CD4-positive, alpha-beta T cell treated with Interferon alpha-2 for 1 hour (primary cell): Measurements from ENCODE around the gene FKBP2.

ENCODE experiments used
- DNase-seq, 2 donors: peaks; one replicate each; pipeline ENCODE4 v3.0.0-alpha.2; 2020 to 2022

Gene FKBP2

DNA sequence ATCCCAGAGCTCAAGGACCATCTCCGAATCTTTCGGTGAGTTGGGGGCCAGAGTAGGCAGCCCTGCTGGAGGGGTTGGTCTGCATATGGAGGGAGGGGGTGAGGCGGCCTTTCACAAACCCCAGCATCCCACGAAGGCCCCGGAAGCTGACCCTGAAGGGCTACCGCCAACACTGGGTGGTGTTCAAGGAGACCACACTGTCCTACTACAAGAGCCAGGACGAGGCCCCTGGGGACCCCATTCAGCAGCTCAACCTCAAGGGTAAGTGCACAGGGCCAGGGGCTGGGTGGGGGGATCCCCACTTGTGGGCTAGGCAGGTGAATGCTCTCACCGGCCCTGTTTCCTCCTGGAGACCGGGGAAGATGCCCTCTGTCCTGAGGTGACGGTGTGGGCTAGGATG, 21.1 kb upstream of the FKBP2 start:
- DNase-seq: no peak

- no peak for DNase-seq
Observed at GRCh38 chr11:64220271-64220670, 20.6 kb upstream of the FKBP2 start.

DNA sequence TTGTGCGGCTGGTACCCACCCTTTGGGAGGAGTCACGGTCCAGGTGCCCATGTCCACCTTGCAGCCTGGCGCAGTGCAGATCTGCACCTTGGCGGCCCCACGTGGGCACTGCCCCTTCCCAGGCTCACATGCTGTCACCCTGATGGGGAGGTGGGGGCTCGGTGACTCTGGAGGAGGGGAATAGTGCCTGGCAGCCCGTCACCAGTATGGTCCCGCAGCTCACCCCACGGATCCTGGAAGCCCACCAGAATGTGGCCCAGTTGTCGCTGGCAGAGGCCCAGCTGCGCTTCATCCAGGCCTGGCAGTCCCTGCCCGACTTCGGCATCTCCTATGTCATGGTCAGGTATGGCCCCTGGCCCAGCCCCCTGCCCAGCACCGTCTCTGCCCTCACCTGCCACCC, 20.1 kb upstream of the FKBP2 start:
- DNase-seq: no peak

DNA sequence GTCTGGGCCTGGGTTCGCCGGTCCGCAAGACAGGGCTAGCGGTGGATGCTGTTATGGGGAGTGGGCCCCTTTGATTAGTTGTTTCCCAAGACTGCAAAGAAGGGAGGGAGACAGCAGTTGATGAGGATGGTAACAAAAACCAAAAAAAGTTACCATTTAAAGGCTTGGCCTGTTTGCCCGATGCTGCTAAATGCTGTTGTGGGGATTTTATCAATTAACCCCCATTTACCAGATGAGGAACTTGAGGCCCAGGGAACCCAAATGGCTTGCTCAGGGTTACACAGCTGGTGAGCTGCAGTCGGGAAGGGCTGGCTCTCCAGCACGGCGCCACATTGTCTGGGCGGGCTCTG, 18.3 kb upstream of the FKBP2 start:
- DNase-seq: no peak

GRCh38 chr11:64223001-64223651, 17.8 kb upstream of the FKBP2 start:
- DNase-seq: no peak

DNA sequence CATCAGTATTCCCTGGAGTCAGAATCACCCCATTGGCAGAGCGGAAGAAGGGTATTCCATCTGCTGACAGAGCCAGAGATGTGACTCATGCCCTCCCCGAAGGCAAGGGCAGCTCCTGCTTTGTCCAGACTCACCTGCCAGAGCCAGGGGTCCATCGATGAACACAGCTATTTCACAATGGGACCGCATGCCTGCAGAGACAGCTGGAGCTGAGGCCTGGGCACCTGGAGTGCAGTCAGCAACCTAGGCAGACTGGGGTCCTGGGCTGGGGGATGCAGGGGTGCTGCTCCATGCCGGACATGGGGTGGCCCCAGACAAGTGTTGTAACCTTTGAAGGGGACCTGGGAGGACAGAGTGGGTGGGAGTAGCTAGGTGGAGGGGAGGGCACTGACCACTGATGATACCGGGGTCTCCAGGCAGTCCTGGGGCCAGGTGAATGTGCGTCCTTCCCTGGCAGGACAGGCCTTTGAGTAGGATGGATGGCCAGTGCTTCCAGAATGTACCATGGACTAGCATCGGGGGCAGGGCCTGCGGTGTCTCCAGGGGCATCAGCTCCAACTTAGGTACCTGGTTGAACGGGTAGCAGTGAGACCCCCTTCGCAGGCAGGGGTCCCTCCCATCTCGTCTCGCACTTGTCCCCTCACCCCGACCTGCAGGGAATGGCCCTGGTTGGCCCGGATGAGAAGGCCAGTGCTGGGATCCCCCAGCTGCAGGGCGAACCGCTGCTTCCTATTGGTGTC, 16.6 kb upstream of the FKBP2 start:
- no peak for DNase-seq

DNA sequence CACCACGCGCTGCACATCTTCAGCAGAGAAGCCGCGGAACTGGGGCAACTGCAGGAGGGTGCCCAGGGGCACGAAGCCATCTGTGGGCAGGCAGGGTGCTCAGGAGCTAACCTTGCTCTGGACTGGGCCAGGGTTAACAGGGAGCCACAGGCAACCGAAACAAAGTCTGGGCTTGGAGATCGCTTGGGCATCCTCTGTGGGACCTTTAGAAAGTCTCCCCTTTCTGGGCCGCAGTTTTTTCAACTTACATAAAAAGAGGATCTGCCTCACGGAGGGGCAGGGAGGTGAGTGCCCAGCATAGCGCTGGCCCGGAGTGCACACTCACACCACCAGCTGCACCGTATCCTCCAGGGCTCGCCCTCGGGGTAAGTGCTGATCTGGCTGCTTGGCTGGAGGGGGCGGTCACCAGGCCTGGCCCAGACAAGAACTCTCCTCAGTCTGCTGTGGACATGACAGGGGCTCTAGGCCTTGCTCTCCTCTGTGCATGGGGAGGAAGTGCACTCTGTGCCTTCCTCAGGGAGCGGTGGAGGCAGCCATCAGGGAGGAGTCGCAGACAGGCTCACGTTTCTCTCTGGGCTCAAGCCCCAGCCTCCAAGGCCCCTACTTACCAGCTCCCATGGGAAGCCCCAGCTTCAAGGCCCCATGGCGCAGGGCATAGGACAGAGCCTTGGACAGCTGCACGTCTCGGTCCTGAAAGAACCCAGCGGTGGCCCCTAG, 15.8 kb upstream of the FKBP2 start:
- no peak for DNase-seq

- peak; percentile 85 to 89 for DNase-seq
Observed at GRCh38 chr11:64225608-64226506, 15.0 kb upstream of the FKBP2 start, which contains the start of the genes NUDT22 and TRPT1. NUDT22 (plus strand) TSS chr11:64226274; CDS start chr11:64226653, 379 bp downstream. TRPT1 (minus strand) TSS chr11:64226186; CDS start chr11:64225860, 326 bp downstream.

- peak; percentile 57 to 74 for DNase-seq
Observed at GRCh38 chr11:64226507-64227051, 14.3 kb upstream of the FKBP2 start.

GRCh38 chr11:64227405-64227956, 13.4 kb upstream of the FKBP2 start:
- DNase-seq: no peak

- no peak for DNase-seq
Observed at GRCh38 chr11:64229090-64229743, 11.7 kb upstream of the FKBP2 start.

GRCh38 chr11:64229744-64230170, 11.1 kb upstream of the FKBP2 start:
- no peak for DNase-seq

GRCh38 chr11:64230171-64230984, 10.5 kb upstream of the FKBP2 start, which contains the start of gene DNAJC4:
DNAJC4 (plus strand) TSS chr11:64230548; CDS start chr11:64230855, 307 bp downstream.
- DNase-seq: peak; percentile 89 to 92

DNA sequence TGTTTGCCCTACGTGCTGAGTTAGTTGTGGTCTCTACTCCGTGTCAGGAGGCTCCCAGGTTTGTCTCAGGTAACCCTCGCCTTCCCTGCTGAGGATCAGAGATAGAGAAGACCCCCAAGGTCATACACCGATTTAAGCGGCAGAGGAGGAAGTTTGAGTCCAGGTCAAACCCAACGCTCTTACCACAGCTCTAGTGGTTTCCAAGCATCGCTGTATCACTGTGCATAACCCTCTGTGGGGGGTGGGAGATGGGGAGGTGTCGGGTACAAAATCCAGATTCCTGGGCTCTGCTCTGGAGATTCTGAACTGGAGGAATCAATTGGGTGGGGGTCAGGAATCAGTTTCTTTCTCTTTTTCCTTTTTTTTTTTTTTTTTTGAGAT, 9.9 kb upstream of the FKBP2 start:
- DNase-seq: no peak

DNA sequence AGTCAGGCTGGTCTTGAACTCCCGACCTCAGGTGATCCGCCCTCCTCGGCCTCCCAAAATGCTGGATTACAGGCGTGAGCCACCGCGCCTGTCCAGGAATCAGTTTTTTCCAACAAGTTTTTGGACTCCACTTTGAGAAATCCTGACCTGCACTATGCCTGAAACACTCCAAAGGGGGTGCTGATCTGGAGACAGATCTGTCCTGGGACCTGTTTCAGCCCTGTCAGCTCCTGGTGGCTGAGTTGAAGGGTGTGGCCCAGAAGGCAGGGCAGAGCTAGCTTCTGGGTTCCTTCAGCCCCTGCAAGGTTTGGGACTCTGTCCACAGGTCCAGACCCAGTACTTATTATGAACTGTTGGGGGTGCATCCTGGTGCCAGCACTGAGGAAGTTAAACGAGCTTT, 9.3 kb upstream of the FKBP2 start:
- no peak for DNase-seq

GRCh38 chr11:64232182-64232966, 8.5 kb upstream of the FKBP2 start:
- no peak for DNase-seq

DNA sequence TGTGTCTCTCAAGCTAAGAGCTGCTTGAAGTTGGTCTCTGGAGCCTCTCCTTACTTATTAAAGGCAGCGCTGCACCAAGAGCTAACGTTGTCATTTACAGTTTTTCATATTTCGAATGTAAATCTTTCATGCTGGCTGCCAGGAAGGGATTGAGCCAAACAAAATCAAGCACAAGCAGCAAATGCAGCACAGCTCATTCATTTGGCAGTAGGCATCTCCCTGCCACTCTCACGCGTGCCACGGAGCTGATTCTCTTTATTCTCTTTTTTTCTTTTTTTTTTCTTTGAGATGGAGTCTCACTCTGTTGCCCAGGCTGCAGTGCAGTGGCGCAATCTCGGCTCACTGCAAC, 8.0 kb upstream of the FKBP2 start:
- DNase-seq: no peak

DNA sequence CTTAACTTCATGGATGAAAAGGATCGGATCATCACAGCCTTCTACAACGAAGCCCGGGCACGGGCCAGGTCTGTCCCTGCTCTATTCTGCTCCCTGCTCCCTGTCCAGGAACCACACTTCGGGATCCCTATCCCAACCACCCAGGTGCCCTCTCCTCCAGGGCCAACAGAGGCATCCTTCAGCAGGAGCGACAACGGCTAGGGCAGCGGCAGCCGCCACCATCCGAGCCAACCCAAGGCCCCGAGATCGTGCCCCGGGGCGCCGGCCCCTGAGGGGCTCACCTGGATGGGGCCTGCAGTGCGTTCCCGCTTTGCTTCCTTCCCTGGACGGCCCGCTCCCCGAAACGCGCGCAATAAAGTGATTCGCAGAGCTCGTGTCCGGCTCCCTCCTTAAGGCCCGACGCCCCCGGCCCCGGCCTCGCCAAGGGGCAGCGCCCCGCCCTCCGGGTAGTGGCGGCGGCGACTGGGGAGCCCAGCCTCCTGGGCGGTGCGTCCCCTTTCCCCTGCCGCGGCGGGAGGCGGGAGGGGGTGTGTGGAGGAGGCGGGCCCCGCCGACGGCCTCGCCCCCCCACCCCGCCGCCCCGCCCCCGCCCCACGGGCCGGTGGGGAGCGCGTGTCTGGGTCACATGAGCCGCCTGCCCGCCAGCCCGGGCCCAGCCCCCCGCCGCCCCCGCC, 6.8 kb upstream of the FKBP2 start, which contains the start of gene VEGFB:
VEGFB (plus strand) TSS at position 672 of the 674 bp plus-strand sequence. CDS start 250 bp downstream, outside the sequence.
- DNase-seq: peak; percentile 76 to 86
